ENCODE results near the gene EPHA3. TPM values are rescaled to one million over a fixed set of nuclear protein-coding genes. Genes with fewer than 3 reads are reported as not detected.

Gene EPHA3
- total and polyA plus RNA-seq, 10 of the 15 experiments (the other 5 are each of a cell fraction or from before 2014, with no cell fraction given) = 0.03 to 39.0 (median 0.07) TPM; not detected in 4

DNA sequence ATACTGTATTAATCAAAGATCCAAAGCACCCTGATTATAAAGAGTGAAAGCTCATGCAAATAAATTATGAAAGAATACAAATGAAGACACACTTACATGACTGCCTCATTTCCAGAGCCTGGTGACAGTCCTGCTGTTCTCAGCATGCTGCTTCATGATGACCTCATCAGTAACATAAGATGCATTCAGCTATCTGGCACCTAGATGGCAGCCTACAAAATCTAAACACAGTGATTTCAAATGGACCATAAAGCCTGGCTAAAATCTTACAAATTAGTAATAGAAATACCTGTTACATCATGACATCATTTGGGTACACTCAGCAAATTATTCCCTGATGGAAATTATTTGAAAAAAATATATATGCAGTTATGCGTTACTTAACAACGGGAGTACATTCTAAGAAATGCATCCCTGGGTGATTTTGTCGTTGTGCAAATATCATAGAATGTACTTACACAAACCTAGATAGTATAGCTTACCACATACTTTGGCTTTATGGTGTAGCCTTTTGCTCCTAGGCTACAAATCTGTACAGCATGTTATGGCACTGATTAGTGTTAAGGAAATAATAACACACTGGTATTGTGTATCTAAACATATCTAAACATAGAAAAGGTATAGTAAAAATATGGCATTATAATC, 207.2 kb downstream of the EPHA3 start:
- SMC1A ChIA-PET (ENCODE audit: uncharacterized antibody, unreplicated experiment) = interaction anchor here (1.0 to 2.9 kb wide), 5 partner anchors 9 to 778 kb away, joined by 3 to 19 read pairs (median 5); no protein-coding TSS in a partner anchor

More for the DNA sequence above, 207.2 kb downstream of the EPHA3 start:
- Histone ChIP-seq H3K27me3 (replicated peaks in 1 of 2; ENCODE audit: control insufficient read depth in 2 of 2, insufficient read depth in 2 of 2, low read length in 1 of 2) (no peaks in the 10 kb centered on the region), H2AFZ (ENCODE audit: control insufficient read depth, low read depth, low read length) (no peak overlapping the region), H3K79me2 (ENCODE audit: control insufficient read depth, insufficient read depth, low read length) (no peaks in the 10 kb centered on the region), H3K9me3 (replicated peaks; ENCODE audit: control insufficient read depth, insufficient read depth, low read length) (no peaks in the 10 kb centered on the region), H3K4me2 (ENCODE audit: control insufficient read depth, insufficient read depth) (no peak overlapping the region), H3K9ac (ENCODE audit: control insufficient read depth, insufficient read depth, low read length) (no peak overlapping the region), H3K4me3 (no peak overlapping the region), H4K20me1 (ENCODE audit: control insufficient read depth, insufficient read depth) (no peaks in the 10 kb centered on the region), H3K36me3 (ENCODE audit: control insufficient read depth in 2 of 2, insufficient read depth in 2 of 2, low read length in 1 of 2) (no peaks in the 10 kb centered on the region), H3K4me1 (ENCODE audit: control insufficient read depth, insufficient read depth, low read length) (no peaks in the 10 kb centered on the region), H3K27ac (ENCODE audit: control insufficient read depth, insufficient read depth) (no peak overlapping the region)
- TF ChIP-seq ATF7 (IDR thresholded peaks at IDR 0.05; ENCODE audit: low read depth) = peak; percentile 89
- TF ChIP-seq, protein P1, sequence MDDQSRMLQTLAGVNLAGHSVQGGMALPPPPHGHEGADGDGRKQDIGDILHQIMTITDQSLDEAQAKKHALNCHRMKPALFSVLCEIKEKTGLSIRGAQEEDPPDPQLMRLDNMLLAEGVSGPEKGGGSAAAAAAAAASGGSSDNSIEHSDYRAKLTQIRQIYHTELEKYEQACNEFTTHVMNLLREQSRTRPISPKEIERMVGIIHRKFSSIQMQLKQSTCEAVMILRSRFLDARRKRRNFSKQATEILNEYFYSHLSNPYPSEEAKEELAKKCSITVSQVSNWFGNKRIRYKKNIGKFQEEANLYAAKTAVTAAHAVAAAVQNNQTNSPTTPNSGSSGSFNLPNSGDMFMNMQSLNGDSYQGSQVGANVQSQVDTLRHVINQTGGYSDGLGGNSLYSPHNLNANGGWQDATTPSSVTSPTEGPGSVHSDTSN (IDR thresholded peaks at IDR 0.05; ENCODE audit: insufficient replicate concordance, low read depth, low read length) = no peak
- TF ChIP-seq BHLHE40 (IDR thresholded peaks at IDR 0.05; ENCODE audit: borderline replicate concordance in 1 of 2, low read depth in 2 of 2, low read length in 1 of 2) = no peak
- TF ChIP-seq, protein P2, sequence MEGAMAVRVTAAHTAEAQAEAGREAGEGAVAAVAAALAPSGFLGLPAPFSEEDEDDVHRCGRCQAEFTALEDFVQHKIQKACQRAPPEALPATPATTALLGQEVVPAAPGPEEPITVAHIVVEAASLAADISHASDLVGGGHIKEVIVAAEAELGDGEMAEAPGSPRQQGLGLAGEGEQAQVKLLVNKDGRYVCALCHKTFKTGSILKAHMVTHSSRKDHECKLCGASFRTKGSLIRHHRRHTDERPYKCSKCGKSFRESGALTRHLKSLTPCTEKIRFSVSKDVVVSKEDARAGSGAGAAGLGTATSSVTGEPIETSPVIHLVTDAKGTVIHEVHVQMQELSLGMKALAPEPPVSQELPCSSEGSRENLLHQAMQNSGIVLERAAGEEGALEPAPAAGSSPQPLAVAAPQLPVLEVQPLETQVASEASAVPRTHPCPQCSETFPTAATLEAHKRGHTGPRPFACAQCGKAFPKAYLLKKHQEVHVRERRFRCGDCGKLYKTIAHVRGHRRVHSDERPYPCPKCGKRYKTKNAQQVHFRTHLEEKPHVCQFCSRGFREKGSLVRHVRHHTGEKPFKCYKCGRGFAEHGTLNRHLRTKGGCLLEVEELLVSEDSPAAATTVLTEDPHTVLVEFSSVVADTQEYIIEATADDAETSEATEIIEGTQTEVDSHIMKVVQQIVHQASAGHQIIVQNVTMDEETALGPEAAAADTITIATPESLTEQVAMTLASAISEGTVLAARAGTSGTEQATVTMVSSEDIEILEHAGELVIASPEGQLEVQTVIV (IDR thresholded peaks at IDR 0.05; ENCODE audit: borderline replicate concordance, partially characterized antibody) = no peak
- TF ChIP-seq PML (IDR thresholded peaks at IDR 0.05; ENCODE audit: low read length) = no peak
- ChIA-PET RAD21 (ENCODE audit: unreplicated experiment) (interaction anchor here (0.8 to 2.1 kb wide), 2 partner anchors 262 to 777 kb away, joined by 3 to 13 read pairs; no protein-coding TSS in a partner anchor), POLR2A (interaction anchor here (0.7 kb wide), 1 partner anchor 212 kb away, joined by 3 read pairs; no protein-coding TSS in a partner anchor), CTCF (interaction anchor here (1.2 to 2.2 kb wide), 4 partner anchors 11 to 778 kb away, joined by 3 to 13 read pairs (median 4); no protein-coding TSS in a partner anchor)
- intact Hi-C loops (cut with micrococcal nuclease; ENCODE audit: unreplicated experiment) = no loop called here
- 26% methylated on average over 3 of the region's 3 CpGs for WGBS (ENCODE audit: insufficient coverage, insufficient replicate concordance, low lambda C conversion rate, missing lambda C conversion rate)
- in situ Hi-C loops (cut with MboI) = no loop called here
- FAIRE-seq (no peak), ATAC-seq (peak; percentile 70), DNase-seq (ENCODE audit: low read depth, low spot score) (no peak)
- BruUV-seq (replicated peaks) = no TSS peak

All from GM12878 (cell line).